MCF 10A (cell line): ENCODE measurements around the gene FARS2. TPM values are rescaled to one million over a fixed set of nuclear protein-coding genes. Genes with fewer than 3 reads are reported as not detected.

Source experiments
- Bru-seq: library from RNA; stranded (reverse); fragments of 400-500 nt; gene quantifications from one replicate; lab custom pipeline; 2021; lab: Mats Ljungman, UMichigan
- BruChase-seq, 2 experiments: library from RNA; stranded (reverse); fragments of 400-500 nt; gene quantifications; one replicate each; lab custom pipeline; 2021; lab: Mats Ljungman, UMichigan
- BruUV-seq: library from RNA; stranded (reverse); fragments of 400-500 nt; replicated peaks from 2 replicates; lab custom pipeline; 2021; lab: Mats Ljungman, UMichigan
- CTCF ChIA-PET: fragments of 300-600 bp; sonication (Branson Sonifier 250); formaldehyde crosslinking; extraction: SDS; loops from one replicate; lab custom pipeline; 2021; ENCODE audit warnings: antibody characterized with exemption, inconsistent platforms; lab: Yijun Ruan, JAX
- POLR2A ChIA-PET: fragments of 300-600, 350-650 bp; sonication (Branson Sonifier 250); formaldehyde crosslinking; extraction: SDS; loops from one replicate; lab custom pipeline; 2020; ENCODE audit warnings: antibody characterized with exemption, inconsistent platforms; lab: Yijun Ruan, JAX
- DNase-seq: peaks from one replicate; pipeline ENCODE4 v3.0.0-alpha.2; 2018; ENCODE audit not compliant: unreplicated experiment
- H3K27ac Mint-ChIP-seq: one replicate; pipeline ENCODE4 v1.8.0; 2022; ENCODE audit warnings: mild to moderate bottlenecking, low read depth, mixed read lengths; ENCODE audit not compliant: unreplicated experiment
- H3K27me3 Mint-ChIP-seq: one replicate; pipeline ENCODE4 v1.8.0; 2022; ENCODE audit warnings: mixed read lengths; ENCODE audit not compliant: insufficient read depth, unreplicated experiment
- H3K36me3 Mint-ChIP-seq: one replicate; pipeline ENCODE4 v1.8.0; 2022; ENCODE audit warnings: mild to moderate bottlenecking, moderate library complexity, mixed read lengths; ENCODE audit not compliant: insufficient read depth, unreplicated experiment
- H3K4me1 Mint-ChIP-seq: one replicate; pipeline ENCODE4 v1.8.0; 2022; ENCODE audit warnings: mixed read lengths; ENCODE audit not compliant: insufficient read depth, unreplicated experiment
- H3K4me3 Mint-ChIP-seq: one replicate; pipeline ENCODE4 v1.8.0; 2022; ENCODE audit warnings: mild to moderate bottlenecking, moderate library complexity, mixed read lengths; ENCODE audit not compliant: unreplicated experiment
- H3K9me3 Mint-ChIP-seq: one replicate; pipeline ENCODE4 v1.8.0; 2022; ENCODE audit warnings: mixed read lengths; ENCODE audit not compliant: unreplicated experiment
- intact Hi-C: fragments of 100-400 bp; cut with micrococcal nuclease; formaldehyde crosslinking; loops from 2 replicates; pipeline ENCODE4 v1.14.1; 2022
- long read RNA-seq: library from polyadenylated mRNA; stranded (forward); transcript quantifications from one replicate; pipeline ENCODE4 v2.0.0, GENCODE V29; 2022
- total RNA-seq: library from RNA; stranded (reverse); gene quantifications from 2 replicates; pipeline ENCODE4 v1.2.3, GENCODE V29; 2022
- TF ChIP-seq, protein P1 (sequence below): fragments of 200-600 bp; IDR thresholded peaks from one replicate; pipeline ENCODE4 v1.8.0; 2022; ENCODE audit warnings: antibody characterized with exemption, mild to moderate bottlenecking; ENCODE audit not compliant: unreplicated experiment

Gene FARS2
- total RNA-seq (13.0 and 18.2 TPM in 2 replicates), Bru-seq, nascent RNA (percentile 69 among the genes with signal in this experiment), BruChase-seq, experiment 1, labeled RNA remaining after a 6-hour chase (percentile 51 among the genes with signal in this experiment), BruChase-seq, experiment 2, labeled RNA remaining after a 2-hour chase (percentile 61 among the genes with signal in this experiment)
- long read RNA-seq, transcript FARS2-201 (7 exons, 1,663 nt): major isoform, 43 of 70 reads
- long read RNA-seq, transcript FARS2-202 (7 exons, 1,692 nt): minor isoform, 8 of 70 reads
- long read RNA-seq, partial matches to known transcripts: 3 of 70 reads
- long read RNA-seq, other reads (novel, unspliced or antisense): 16 of 70 reads

DNA sequence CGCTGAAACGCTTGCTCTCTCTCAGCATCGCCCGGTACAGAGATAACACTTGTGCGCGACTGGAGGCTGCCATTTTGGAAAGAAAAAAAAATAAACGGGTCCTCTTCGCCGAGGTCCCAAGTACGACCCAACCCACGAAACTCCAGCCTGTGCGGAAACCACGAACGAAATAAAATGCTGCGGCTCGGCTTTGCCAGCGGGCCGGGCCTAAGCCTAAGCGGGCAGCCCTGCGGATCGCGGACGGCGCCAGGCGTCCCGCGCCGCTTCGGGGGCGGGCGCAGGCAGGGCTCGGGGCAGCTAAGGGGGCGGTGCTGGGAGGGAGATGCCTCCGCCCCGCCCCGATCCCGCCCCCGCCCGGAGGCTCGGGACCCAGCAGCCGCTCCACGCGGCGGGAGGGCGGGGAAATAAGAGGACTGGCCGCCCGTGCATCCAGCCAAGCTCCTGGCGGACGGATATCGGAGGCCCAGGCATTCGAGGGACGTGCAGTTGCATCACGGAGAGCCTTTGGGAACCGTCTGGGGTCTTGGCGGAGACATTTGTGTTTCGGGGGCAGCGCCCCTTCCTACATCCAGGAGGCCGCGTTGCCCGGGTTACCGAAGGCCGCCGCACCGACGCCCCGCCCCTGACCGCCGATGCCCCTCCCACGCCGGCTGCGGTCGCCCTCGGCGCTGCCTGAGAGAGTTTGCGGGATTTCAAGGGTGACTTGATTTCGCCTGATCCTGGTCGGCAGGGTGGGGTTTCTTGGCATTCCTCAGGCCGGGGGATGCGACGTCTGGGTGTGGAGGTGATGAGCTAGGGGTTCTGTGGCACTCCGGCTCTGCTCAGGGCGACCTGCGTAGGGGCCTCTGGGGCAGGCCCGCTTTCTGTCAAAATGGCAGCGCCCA lies at the start of gene FARS2, which contains the start of gene LYRM4:
Gene FARS2 (plus strand): TSS at position 853 of the 884 bp plus-strand sequence.
Gene LYRM4 (minus strand): TSS at position 290 of the 884 bp plus-strand sequence. CDS start 217 bp downstream, at position 73.
- BruUV-seq: no TSS peak
- ChIA-PET CTCF (interaction anchor here (1.0 to 2.4 kb wide), 2 partner anchors 41 to 117 kb away, joined by 4 to 5 read pairs; no protein-coding TSS in a partner anchor), POLR2A (interaction anchor here (0.5 to 4.3 kb wide), 22 partner anchors 10 to 1489 kb away, joined by 3 to 50 read pairs (median 3); a partner anchor contains a TSS)
- H3K36me3 Mint-ChIP-seq: peaks cover 14% of the 10 kb centered on the region
- intact Hi-C loops: loop anchor here (2.0 kb wide), 1 partner anchor 42 kb away; no protein-coding TSS in a partner anchor
- TF ChIP-seq, protein P1, sequence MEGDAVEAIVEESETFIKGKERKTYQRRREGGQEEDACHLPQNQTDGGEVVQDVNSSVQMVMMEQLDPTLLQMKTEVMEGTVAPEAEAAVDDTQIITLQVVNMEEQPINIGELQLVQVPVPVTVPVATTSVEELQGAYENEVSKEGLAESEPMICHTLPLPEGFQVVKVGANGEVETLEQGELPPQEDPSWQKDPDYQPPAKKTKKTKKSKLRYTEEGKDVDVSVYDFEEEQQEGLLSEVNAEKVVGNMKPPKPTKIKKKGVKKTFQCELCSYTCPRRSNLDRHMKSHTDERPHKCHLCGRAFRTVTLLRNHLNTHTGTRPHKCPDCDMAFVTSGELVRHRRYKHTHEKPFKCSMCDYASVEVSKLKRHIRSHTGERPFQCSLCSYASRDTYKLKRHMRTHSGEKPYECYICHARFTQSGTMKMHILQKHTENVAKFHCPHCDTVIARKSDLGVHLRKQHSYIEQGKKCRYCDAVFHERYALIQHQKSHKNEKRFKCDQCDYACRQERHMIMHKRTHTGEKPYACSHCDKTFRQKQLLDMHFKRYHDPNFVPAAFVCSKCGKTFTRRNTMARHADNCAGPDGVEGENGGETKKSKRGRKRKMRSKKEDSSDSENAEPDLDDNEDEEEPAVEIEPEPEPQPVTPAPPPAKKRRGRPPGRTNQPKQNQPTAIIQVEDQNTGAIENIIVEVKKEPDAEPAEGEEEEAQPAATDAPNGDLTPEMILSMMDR: no peak
- DNase-seq: peak; percentile 93
- no peaks in the 10 kb centered on the region for H3K27me3 Mint-ChIP-seq
- no peaks in the 10 kb centered on the region for H3K9me3 Mint-ChIP-seq
- H3K4me3 Mint-ChIP-seq: peak within 1 kb of the TSS; percentile 81
- H3K4me1 Mint-ChIP-seq: peaks cover 12% of the 10 kb centered on the region
- H3K27ac Mint-ChIP-seq: peak within 1 kb of the TSS; percentile 99

DNA sequence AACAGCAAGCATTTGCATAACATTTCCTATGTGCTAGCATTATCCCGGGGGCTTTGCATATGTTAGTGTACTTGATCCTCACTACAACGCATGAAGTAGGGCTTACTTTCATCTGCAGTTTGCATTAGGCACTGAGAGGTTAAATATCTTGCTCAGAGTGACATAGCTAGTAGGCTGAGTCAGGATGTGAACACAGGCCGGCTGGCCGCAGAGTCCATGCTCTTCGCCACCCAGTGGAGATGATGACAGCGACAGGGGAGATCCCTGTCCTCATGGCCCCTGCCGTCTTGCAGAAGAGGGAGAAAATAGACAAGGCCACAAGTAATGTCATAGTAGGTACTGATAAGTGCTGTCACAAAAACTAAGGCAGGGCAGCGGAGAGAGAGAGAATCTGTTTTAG lies 47.5 kb upstream of the FARS2 start:
- ChIA-PET POLR2A (no interaction called here), CTCF (interaction anchor here (0.7 to 0.8 kb wide), 2 partner anchors 69 to 90 kb away, joined by 3 to 5 read pairs; no protein-coding TSS in a partner anchor)
- Mint-ChIP-seq H3K27ac (no peak overlapping the region), H3K4me3 (no peak overlapping the region), H3K27me3 (no peaks in the 10 kb centered on the region), H3K36me3 (peaks cover 15% of the 10 kb centered on the region), H3K9me3 (no peaks in the 10 kb centered on the region), H3K4me1 (no peaks in the 10 kb centered on the region)
- DNase-seq: no peak
- intact Hi-C loops: no loop called here
- BruUV-seq: no TSS peak
- TF ChIP-seq, protein P1: no peak

DNA sequence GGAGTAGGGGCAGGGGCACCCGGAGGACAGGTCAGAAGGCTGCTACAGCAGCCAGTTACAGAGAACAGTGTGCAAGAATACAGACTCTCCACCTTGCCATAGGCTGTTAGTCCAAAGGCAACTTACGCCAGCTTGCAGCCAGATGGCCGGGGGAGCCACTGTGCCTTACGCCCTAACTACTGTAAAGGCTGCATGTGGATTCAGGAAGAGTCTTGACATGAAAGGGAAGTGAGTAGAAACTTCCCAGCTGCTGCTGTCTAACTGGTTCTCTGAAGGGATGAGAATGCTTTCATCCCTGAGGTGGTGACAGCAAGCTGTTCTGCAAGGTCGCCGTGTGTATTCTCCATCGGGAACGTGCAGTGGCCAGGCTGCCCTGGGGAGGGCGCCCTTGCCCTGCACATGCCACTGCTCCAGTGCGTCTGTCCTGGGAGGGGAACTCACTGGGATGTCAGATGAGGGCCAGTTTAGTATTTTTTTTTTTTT lies 46.7 kb upstream of the FARS2 start:
- intact Hi-C loops: loop anchor here (1.0 to 5.0 kb wide), 2 partner anchors 89 to 188 kb away; no protein-coding TSS in a partner anchor
- peaks cover 15% of the 10 kb centered on the region for H3K36me3 Mint-ChIP-seq
- no peaks in the 10 kb centered on the region for H3K9me3 Mint-ChIP-seq
- no peaks in the 10 kb centered on the region for H3K27me3 Mint-ChIP-seq
- no peak overlapping the region for H3K27ac Mint-ChIP-seq
- no peaks in the 10 kb centered on the region for H3K4me1 Mint-ChIP-seq
- peak; percentile 38 for DNase-seq
- H3K4me3 Mint-ChIP-seq: no peak overlapping the region
- BruUV-seq: no TSS peak
- CTCF ChIA-PET: interaction anchor here (0.6 to 0.7 kb wide), 3 partner anchors 15 to 273 kb away, joined by 3 to 5 read pairs (median 3); no protein-coding TSS in a partner anchor
- POLR2A ChIA-PET: no interaction called here
- TF ChIP-seq, protein P1: peak; percentile 71
